Measurements from ENCODE around the gene RMRP. TPM values are rescaled to one million over a fixed set of nuclear protein-coding genes. Genes with fewer than 3 reads are reported as not detected.

RMRP gene
- polyA plus RNA-seq, 1 of the 3 experiments (the other 2 are of a cell fraction) = 64.9 TPM

GRCh38 chr9:35658968-35659220, 1.1 kb upstream of the RMRP start:
- peaks cover 0 to 16% of the 10 kb centered on the region in 2 experiments; a peak in 1 of 4 replicates for H3K4me1 ChIP-seq (ENCODE audit: control insufficient read depth in 1 of 2, insufficient read depth in 2 of 2, low read depth in 1 of 2, low read length in 1 of 2)
- H2AFZ ChIP-seq (ENCODE audit: low read depth) = no peak overlapping the region
- ChIA-PET POLR2A (interaction anchor here (0.8 to 3.8 kb wide), 5 partner anchors 12 to 562 kb away, joined by 3 to 20 read pairs (median 4); partner anchors contain the start of genes CREB3, PIGO and TLN1), CTCF (interaction anchor here (0.7 to 6.0 kb wide), 25 partner anchors 9 to 223 kb away, joined by 3 to 86 read pairs (median 6); partner anchors contain the start of genes CA9, CREB3, TLN1 and TPM2)
- WGBS (ENCODE audit: low lambda C conversion rate) = 6% methylated on average over 2 of the region's 2 CpGs
- H3K4me2 ChIP-seq = peak overlapping the region; percentile 80
- TF ChIP-seq, protein P1, sequence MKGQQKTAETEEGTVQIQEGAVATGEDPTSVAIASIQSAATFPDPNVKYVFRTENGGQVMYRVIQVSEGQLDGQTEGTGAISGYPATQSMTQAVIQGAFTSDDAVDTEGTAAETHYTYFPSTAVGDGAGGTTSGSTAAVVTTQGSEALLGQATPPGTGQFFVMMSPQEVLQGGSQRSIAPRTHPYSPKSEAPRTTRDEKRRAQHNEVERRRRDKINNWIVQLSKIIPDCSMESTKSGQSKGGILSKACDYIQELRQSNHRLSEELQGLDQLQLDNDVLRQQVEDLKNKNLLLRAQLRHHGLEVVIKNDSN (IDR thresholded peaks at IDR 0.05; ENCODE audit: borderline replicate concordance, low read depth) = no peak
- no peak for TF ChIP-seq ZBTB33 (IDR thresholded peaks at IDR 0.05; ENCODE audit: borderline replicate concordance, low read depth)
- H3K9me3 ChIP-seq = no peaks in the 10 kb centered on the region
- H3K36me3 ChIP-seq (replicated peaks in 1 of 2; ENCODE audit: control insufficient read depth in 1 of 2, insufficient read depth in 2 of 2, low read length in 1 of 2) = peaks cover 0 to 11% of the 10 kb centered on the region in 2 experiments
- no peaks in the 10 kb centered on the region for H4K20me1 ChIP-seq (ENCODE audit: insufficient read depth)
- no peak for DNase-seq
- H3K27ac ChIP-seq (ENCODE audit: low read depth in 2 of 2, low read length in 1 of 2) = peak overlapping the region; percentile 97 to 98
- H3K27me3 ChIP-seq (ENCODE audit: insufficient read depth) = no peaks in the 10 kb centered on the region
- H3K9ac ChIP-seq = peak overlapping the region; percentile 88
- H3K9me2 ChIP-seq = no peaks in the 10 kb centered on the region
- peaks cover 27% of the 10 kb centered on the region for H3F3A ChIP-seq (replicated peaks; ENCODE audit: insufficient read depth)
- H3K4me3 ChIP-seq (ENCODE audit: low read depth in 2 of 2, low read length in 1 of 2) = peak overlapping the region; percentile 70 to 82
- peaks cover 25% of the 10 kb centered on the region for H3K79me2 ChIP-seq (ENCODE audit: insufficient read depth)

DNA sequence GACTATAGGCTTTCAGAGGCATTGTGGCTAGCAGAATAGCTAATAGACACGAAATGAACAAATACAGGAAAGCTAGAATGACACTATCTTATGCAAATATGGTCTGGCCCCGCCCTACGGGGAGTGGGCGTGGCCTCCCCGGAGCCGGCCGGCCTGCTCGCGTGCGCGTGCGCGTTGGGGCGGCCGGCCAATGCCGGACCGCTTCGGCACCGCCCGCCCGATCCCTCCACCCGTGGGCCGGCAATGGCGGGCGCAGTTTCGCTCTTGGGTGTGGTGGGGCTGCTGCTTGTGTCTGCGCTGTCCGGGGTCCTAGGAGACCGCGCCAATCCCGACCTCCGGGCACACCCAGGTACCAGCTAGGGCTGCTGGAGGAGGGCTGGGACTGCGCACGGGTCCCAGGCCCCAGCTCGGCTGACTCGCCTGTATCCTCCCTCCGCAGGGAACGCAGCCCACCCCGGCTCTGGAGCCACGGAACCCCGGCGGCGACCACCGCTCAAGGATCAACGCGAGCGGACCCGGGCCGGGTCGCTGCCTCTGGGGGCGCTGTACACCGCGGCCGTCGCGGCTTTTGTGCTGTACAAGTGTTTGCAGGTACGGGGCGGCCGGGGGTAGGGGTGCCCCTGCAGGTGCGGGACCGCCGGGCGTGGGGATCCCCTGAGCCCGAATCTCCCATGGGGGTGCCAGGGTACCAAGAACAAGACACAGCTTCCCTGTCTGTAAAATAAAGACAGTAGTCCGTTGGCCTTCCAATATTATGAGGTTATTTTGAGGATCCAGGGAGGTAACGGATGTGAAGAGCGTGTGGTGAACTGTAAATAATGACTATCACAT, 533 bp upstream of the RMRP start, which contains the start of gene CCDC107:
Gene CCDC107, plus strand, starts transcription at position 156 of the 831 bp plus-strand sequence. Its CDS starts 88 bp downstream, at position 244.
- no peaks in the 10 kb centered on the region for H3K9me2 ChIP-seq
- H3K9me3 ChIP-seq = no peaks in the 10 kb centered on the region
- H3K9ac ChIP-seq = peak within 1 kb of the TSS; percentile 88
- ChIA-PET POLR2A (interaction anchor here (0.8 to 3.8 kb wide), 7 partner anchors 11 to 562 kb away, joined by 3 to 20 read pairs (median 3); partner anchors contain the start of genes CREB3, PIGO and TLN1), CTCF (interaction anchor here (0.6 to 6.0 kb wide), 44 partner anchors 8 to 578 kb away, joined by 3 to 86 read pairs (median 4); partner anchors contain the start of genes CA9, CD72, CREB3 and FANCG)
- 0% methylated on average over 14 of the region's 67 CpGs for WGBS (ENCODE audit: low lambda C conversion rate)
- peaks cover 0 to 14% of the 10 kb centered on the region in 2 experiments; a peak in 1 of 4 replicates for H3K4me1 ChIP-seq (ENCODE audit: control insufficient read depth in 1 of 2, insufficient read depth in 2 of 2, low read depth in 1 of 2, low read length in 1 of 2)
- H2AFZ ChIP-seq (ENCODE audit: low read depth) = peak within 1 kb of the TSS; percentile 71
- peak; percentile 98 for DNase-seq
- H3K27me3 ChIP-seq (ENCODE audit: insufficient read depth) = no peaks in the 10 kb centered on the region
- peak within 1 kb of the TSS; percentile 97 to 98 for H3K27ac ChIP-seq (ENCODE audit: low read depth in 2 of 2, low read length in 1 of 2)
- no peaks in the 10 kb centered on the region for H4K20me1 ChIP-seq (ENCODE audit: insufficient read depth)
- H3K36me3 ChIP-seq (replicated peaks in 1 of 2; ENCODE audit: control insufficient read depth in 1 of 2, insufficient read depth in 2 of 2, low read length in 1 of 2) = peaks cover 0 to 11% of the 10 kb centered on the region in 2 experiments
- peak within 1 kb of the TSS; percentile 80 for H3K4me2 ChIP-seq
- peak within 1 kb of the TSS; percentile 70 to 82 for H3K4me3 ChIP-seq (ENCODE audit: low read depth in 2 of 2, low read length in 1 of 2)
- H3F3A ChIP-seq (replicated peaks; ENCODE audit: insufficient read depth) = peaks cover 27% of the 10 kb centered on the region
- peaks cover 22% of the 10 kb centered on the region for H3K79me2 ChIP-seq (ENCODE audit: insufficient read depth)
- TF ChIP-seq PBX3 (IDR thresholded peaks at IDR 0.05) (no peak), NRF1 (IDR thresholded peaks at IDR 0.05; ENCODE audit: low read depth, low read length) (peak; percentile 88), NFIC (IDR thresholded peaks at IDR 0.05; ENCODE audit: borderline replicate concordance) (no peak), CHD2 (IDR thresholded peaks at IDR 0.05; ENCODE audit: low read length, partially characterized antibody) (no peak), POLR2AphosphoS5 (IDR thresholded peaks at IDR 0.05; ENCODE audit: low read depth, low read length) (peak; percentile 72), TAF1 (IDR thresholded peaks at IDR 0.05; ENCODE audit: borderline replicate concordance, low read depth, low read length) (peak; percentile 81), EP300 (IDR thresholded peaks at IDR 0.05; ENCODE audit: borderline replicate concordance in 1 of 2, low read depth in 1 of 2, low read length in 1 of 2) (no peak), IRF3 (IDR thresholded peaks at IDR 0.05; ENCODE audit: low read depth, low read length) (no peak), MXI1 (IDR thresholded peaks at IDR 0.05; ENCODE audit: low read depth, low read length) (no peak), RCOR1 (IDR thresholded peaks at IDR 0.05; ENCODE audit: low read length) (no peak), CTCF (IDR thresholded peaks at IDR 0.05) (peak; percentile 65)
- TF ChIP-seq, protein P2, sequence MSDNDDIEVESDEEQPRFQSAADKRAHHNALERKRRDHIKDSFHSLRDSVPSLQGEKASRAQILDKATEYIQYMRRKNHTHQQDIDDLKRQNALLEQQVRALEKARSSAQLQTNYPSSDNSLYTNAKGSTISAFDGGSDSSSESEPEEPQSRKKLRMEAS (IDR thresholded peaks at IDR 0.05; ENCODE audit: low read depth) = no peak
